Neural progenitor cell (in vitro differentiated cells): Measurements from ENCODE around the gene PRPF4.

Experiments used
- EZH2phosphoT487 ChIP-seq: fragments of 200-600 bp; sonication (generic); IDR thresholded peaks from 2 replicates; pipeline ENCODE4 v1.6.1; 2017; ENCODE audit warnings: antibody characterized with exemption
- TF ChIP-seq, protein P1 (sequence below): fragments of 200-600 bp; sonication (generic); IDR thresholded peaks from 2 replicates; pipeline ENCODE4 v1.5.1; 2017; ENCODE audit warnings: antibody characterized with exemption, mild to moderate bottlenecking

DNA sequence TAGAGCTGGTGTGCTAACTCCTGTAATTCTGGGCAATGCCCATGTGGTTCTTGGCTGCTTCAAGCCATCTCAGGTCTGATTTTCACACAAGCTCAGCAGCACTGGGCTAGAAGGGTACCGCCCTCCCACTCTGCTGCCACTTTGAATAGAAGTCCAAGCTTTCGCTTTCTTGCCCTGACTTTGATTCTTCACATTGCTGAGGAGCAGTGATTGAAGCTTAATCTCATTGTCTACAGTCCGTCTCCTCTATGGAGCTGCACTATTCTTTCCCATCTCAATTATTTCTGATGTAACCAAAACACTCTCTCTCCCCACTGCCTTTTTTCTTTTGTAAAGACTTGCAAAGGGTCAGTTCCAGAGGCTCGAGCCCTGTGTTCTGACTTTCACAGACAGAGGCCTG is 40.6 kb downstream of the PRPF4 start:
- TF ChIP-seq, protein P1, sequence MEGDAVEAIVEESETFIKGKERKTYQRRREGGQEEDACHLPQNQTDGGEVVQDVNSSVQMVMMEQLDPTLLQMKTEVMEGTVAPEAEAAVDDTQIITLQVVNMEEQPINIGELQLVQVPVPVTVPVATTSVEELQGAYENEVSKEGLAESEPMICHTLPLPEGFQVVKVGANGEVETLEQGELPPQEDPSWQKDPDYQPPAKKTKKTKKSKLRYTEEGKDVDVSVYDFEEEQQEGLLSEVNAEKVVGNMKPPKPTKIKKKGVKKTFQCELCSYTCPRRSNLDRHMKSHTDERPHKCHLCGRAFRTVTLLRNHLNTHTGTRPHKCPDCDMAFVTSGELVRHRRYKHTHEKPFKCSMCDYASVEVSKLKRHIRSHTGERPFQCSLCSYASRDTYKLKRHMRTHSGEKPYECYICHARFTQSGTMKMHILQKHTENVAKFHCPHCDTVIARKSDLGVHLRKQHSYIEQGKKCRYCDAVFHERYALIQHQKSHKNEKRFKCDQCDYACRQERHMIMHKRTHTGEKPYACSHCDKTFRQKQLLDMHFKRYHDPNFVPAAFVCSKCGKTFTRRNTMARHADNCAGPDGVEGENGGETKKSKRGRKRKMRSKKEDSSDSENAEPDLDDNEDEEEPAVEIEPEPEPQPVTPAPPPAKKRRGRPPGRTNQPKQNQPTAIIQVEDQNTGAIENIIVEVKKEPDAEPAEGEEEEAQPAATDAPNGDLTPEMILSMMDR: no peak
- no peak for TF ChIP-seq EZH2phosphoT487
